Measurements from ENCODE around the gene SYNGR1.

SYNGR1 gene

GRCh38 chr22:39374191-39374590, 24.4 kb downstream of the SYNGR1 start:
- no peak for DNase-seq (ENCODE audit: low read depth)
- no peak for TF ChIP-seq CTCF (IDR thresholded peaks at IDR 0.05; ENCODE audit: control insufficient read depth, extremely low read depth, insufficient read depth)
- H3K4me3 ChIP-seq (ENCODE audit: low read depth, low read length) = no peak overlapping the region

DNA sequence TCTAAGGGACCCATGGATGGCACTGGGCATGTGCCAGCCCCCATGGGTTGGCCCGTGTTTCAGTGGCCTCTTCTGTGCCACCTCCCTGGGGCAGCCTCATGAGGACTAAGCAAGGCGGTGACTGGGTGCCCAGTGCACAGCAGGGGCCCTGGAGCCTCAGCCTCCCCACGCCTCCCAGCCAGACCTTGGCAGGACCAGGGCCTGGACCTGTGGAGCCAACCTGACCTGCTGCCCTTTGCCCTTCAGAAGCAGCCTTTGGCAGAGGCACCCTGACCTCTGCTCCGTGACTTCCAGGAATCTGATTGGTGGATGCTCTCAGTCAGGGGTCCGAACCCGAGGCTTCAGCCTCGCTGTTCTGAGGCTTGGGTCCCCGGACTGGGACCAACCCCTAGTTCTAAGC, 25.0 kb downstream of the SYNGR1 start:
- DNase-seq (ENCODE audit: low read depth) = no peak
- TF ChIP-seq CTCF (IDR thresholded peaks at IDR 0.05; ENCODE audit: control insufficient read depth, extremely low read depth, insufficient read depth) = no peak
- H3K4me3 ChIP-seq (ENCODE audit: low read depth, low read length) = no peak overlapping the region

- no peak for TF ChIP-seq CTCF (IDR thresholded peaks at IDR 0.05; ENCODE audit: control insufficient read depth, extremely low read depth, insufficient read depth)
- no peak for DNase-seq (ENCODE audit: low read depth)
- no peak overlapping the region for H3K4me3 ChIP-seq (ENCODE audit: low read depth, low read length)
These were observed 25.9 kb downstream of the SYNGR1 start for GRCh38 chr22:39375646-39376045.

GRCh38 chr22:39379756-39380730, 30.3 kb downstream of the SYNGR1 start:
- no peak overlapping the region for H3K4me3 ChIP-seq (ENCODE audit: low read depth, low read length)
- no peak for DNase-seq (ENCODE audit: low read depth)
- no peak for TF ChIP-seq CTCF (IDR thresholded peaks at IDR 0.05; ENCODE audit: control insufficient read depth, extremely low read depth, insufficient read depth)

- no peak overlapping the region for H3K4me3 ChIP-seq (ENCODE audit: low read depth, low read length)
- no peak for DNase-seq (ENCODE audit: low read depth)
- TF ChIP-seq CTCF (IDR thresholded peaks at IDR 0.05; ENCODE audit: control insufficient read depth, extremely low read depth, insufficient read depth) = no peak
These were observed 31.4 kb downstream of the SYNGR1 start for GRCh38 chr22:39381009-39381755.

DNA sequence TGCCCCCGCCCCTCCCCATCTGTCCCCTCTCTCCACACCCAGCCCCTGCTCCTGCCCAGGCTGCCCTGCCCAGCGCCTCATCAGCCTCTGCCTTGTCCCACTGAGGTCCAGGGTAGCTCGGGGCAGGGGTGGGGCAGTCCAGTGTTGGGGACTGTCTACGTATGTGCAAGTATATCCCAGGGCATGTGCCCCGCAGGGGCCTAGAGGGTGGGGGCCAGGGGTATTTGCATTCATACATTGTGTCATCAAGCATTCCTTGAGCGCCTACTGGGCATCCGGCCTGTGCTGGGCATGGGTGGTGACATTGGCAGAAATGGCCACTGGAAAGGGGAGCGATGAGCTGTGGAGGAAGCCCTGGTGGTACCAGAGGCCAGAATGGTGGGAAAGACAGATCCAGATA, 32.1 kb downstream of the SYNGR1 start:
- no peak overlapping the region for H3K4me3 ChIP-seq (ENCODE audit: low read depth, low read length)
- no peak for DNase-seq (ENCODE audit: low read depth)
- no peak for TF ChIP-seq CTCF (IDR thresholded peaks at IDR 0.05; ENCODE audit: control insufficient read depth, extremely low read depth, insufficient read depth)
